ENCODE measurements around the gene INHBC.

INHBC gene

DNA sequence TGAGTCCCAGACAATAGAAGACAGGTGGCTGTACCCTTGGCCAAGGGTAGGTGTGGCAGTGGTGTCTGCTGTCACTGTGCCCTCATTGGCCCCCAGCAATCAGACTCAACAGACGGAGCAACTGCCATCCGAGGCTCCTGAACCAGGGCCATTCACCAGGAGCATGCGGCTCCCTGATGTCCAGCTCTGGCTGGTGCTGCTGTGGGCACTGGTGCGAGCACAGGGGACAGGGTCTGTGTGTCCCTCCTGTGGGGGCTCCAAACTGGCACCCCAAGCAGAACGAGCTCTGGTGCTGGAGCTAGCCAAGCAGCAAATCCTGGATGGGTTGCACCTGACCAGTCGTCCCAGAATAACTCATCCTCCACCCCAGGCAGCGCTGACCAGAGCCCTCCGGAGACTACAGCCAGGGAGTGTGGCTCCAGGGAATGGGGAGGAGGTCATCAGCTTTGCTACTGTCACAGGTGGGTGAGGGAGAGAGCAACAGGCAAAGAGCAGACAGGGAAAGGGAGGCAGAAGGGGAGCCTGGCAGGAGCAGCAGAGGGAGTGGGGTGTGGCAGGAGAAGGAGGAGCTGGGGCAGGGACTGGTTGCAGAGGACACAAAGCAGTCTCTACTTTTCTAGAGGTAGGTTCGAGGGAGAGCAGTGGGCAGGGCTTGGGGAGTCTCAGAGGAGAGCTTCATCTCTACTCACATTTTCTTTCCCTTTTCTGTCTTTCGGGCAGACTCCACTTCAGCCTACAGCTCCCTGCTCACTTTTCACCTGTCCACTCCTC lies 21.0 kb downstream of the INHBC start:
- no peak for DNase-seq (ENCODE audit: low read depth)
- TF ChIP-seq, protein P1, sequence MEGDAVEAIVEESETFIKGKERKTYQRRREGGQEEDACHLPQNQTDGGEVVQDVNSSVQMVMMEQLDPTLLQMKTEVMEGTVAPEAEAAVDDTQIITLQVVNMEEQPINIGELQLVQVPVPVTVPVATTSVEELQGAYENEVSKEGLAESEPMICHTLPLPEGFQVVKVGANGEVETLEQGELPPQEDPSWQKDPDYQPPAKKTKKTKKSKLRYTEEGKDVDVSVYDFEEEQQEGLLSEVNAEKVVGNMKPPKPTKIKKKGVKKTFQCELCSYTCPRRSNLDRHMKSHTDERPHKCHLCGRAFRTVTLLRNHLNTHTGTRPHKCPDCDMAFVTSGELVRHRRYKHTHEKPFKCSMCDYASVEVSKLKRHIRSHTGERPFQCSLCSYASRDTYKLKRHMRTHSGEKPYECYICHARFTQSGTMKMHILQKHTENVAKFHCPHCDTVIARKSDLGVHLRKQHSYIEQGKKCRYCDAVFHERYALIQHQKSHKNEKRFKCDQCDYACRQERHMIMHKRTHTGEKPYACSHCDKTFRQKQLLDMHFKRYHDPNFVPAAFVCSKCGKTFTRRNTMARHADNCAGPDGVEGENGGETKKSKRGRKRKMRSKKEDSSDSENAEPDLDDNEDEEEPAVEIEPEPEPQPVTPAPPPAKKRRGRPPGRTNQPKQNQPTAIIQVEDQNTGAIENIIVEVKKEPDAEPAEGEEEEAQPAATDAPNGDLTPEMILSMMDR (conservative IDR thresholded peaks at IDR 0.05; ENCODE audit: low read depth, low read length) = no peak
- no peak overlapping the region for H3K4me3 ChIP-seq (ENCODE audit: low read length)

DNA sequence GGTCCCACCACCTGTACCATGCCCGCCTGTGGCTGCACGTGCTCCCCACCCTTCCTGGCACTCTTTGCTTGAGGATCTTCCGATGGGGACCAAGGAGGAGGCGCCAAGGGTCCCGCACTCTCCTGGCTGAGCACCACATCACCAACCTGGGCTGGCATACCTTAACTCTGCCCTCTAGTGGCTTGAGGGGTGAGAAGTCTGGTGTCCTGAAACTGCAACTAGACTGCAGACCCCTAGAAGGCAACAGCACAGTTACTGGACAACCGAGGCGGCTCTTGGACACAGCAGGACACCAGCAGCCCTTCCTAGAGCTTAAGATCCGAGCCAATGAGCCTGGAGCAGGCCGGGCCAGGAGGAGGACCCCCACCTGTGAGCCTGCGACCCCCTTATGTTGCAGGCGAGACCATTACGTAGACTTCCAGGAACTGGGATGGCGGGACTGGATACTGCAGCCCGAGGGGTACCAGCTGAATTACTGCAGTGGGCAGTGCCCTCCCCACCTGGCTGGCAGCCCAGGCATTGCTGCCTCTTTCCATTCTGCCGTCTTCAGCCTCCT lies 21.6 kb downstream of the INHBC start:
- H3K4me3 ChIP-seq (ENCODE audit: low read length) = no peak overlapping the region
- TF ChIP-seq, protein P1 (conservative IDR thresholded peaks at IDR 0.05; ENCODE audit: low read depth, low read length) = peak; percentile 88
- no peak for DNase-seq (ENCODE audit: low read depth)

DNA sequence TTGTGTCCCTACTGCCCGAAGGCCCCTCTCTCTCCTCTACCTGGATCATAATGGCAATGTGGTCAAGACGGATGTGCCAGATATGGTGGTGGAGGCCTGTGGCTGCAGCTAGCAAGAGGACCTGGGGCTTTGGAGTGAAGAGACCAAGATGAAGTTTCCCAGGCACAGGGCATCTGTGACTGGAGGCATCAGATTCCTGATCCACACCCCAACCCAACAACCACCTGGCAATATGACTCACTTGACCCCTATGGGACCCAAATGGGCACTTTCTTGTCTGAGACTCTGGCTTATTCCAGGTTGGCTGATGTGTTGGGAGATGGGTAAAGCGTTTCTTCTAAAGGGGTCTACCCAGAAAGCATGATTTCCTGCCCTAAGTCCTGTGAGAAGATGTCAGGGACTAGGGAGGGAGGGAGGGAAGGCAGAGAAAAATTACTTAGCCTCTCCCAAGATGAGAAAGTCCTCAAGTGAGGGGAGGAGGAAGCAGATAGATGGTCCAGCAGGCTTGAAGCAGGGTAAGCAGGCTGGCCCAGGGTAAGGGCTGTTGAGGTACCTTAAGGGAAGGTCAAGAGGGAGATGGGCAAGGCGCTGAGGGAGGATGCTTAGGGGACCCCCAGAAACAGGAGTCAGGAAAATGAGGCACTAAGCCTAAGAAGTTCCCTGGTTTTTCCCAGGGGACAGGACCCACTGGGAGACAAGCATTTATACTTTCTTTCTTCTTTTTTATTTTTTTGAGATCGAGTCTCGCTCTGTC lies 22.3 kb downstream of the INHBC start:
- TF ChIP-seq, protein P1 (conservative IDR thresholded peaks at IDR 0.05; ENCODE audit: low read depth, low read length) = no peak
- no peak overlapping the region for H3K4me3 ChIP-seq (ENCODE audit: low read length)
- no peak for DNase-seq (ENCODE audit: low read depth)

DNA sequence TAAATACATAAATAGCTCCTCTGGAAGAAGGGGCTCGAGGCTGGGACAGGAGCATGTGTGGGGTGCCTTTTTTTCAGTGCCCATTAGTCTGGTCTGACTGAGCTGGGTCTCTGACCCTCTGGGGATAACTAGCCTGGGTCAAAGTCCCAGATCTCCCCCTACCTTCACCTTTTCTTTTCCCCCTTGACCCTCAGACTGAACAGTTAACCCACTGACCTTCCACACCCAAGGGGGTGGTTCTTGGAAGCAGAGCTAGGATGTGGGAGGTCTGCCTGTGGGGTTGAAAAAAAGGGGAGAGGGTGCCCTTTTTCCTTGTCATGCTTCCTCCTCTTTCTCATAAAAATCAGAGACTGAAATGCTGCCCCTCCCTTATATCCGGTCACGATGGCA lies 24.1 kb downstream of the INHBC start:
- no peak for DNase-seq (ENCODE audit: low read depth)
- peak overlapping the region; percentile 81 for H3K4me3 ChIP-seq (ENCODE audit: low read length)
- TF ChIP-seq, protein P1 (conservative IDR thresholded peaks at IDR 0.05; ENCODE audit: low read depth, low read length) = no peak

DNA sequence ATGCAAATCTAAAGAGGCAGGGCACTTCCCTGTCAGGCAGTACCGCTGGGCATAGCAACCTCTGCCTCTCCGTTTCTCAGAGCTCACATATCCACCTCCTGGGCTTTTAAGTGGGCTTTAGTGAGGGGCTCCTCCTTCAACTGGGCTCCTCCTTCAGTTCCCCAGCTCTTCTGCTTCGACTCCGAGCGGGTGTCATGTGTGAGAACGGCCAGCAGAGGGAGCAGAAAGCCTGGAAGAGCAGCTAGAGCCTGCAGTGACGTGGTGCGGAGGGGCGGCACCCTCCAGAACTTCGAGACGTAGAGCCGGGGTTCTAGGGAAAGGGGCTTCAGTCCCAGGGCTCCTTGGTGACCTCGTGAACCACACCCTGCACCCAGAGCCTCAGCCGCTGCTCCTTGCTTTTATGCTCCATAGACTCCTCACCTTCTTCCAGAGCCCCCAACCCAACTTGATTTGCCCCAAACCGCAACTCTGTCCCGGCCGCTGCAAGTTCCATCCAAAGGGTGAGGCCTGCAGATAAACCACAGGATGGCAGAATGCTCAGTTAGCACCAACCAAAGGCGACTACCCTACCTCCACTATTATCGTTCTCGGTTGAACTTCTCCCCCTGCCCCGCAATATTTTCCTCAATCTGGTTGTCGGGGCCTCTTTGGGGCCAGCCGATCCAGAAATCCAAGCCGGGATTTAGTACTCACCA lies 24.6 kb downstream of the INHBC start:
- peak; percentile 72 for DNase-seq (ENCODE audit: low read depth)
- TF ChIP-seq, protein P1 (conservative IDR thresholded peaks at IDR 0.05; ENCODE audit: low read depth, low read length) = peak; percentile 97
- peak overlapping the region; percentile 81 for H3K4me3 ChIP-seq (ENCODE audit: low read length)

DNA sequence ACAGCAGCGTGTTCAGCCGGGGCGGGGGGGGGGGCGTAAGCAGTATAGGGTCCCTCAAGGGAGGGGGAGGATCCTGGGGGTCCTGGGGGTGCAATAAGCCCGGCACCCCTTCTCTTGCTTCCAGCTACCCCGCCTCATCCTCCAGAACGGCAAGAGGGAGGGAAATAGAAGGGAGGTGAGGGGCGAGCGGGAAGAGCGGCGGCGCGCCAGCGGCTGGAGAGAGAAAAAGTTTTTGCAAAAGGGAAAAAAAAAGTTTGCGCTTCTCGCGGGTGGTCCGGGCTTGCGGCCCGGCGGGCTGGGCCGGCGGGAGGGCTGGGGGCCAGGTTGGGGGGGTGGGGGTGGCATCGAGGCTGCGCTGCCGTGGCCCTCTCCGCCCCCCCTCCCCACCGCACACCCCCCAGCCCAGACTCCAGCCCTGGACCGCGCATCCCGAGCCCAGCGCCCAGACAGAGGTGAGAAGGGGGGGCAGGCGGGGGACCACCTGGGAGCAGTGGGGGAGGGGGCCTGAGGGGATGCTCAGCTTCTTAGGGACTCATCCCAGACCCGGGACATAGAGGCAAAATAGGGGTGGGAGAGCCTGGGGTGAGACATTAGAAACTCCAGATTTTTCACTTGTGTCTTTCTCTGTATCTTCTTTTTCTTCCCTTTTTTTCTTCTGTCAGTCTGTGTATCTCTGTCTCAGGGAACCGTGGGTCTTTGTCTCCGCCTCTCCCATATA lies 25.3 kb downstream of the INHBC start, which contains the start of gene GLI1:
Gene GLI1, plus strand, starts transcription at position 36 of the 718 bp plus-strand sequence. CDS start 3,907 bp downstream, outside the sequence.
- TF ChIP-seq, protein P1 (conservative IDR thresholded peaks at IDR 0.05; ENCODE audit: low read depth, low read length) = no peak
- H3K4me3 ChIP-seq (ENCODE audit: low read length) = peak within 1 kb of the TSS; percentile 81
- no peak for DNase-seq (ENCODE audit: low read depth)

Data from retinal pigment epithelial cell (primary cell).